ENCODE data around the gene CTH.
"Not testable (repeated sequence)": the region's sequence is repeated elsewhere in the genome, so short reads cannot be mapped to it uniquely, and the experiment has no call there.

Gene CTH

GRCh38 chr1:70410604-70411359 is at the start of gene CTH:
CTH (plus strand) TSS chr1:70411268; CDS start chr1:70411416, 148 bp downstream.
- DNase-seq: peak; percentile 95

GRCh38 chr1:70361727-70362398 is 49.2 kb upstream of the CTH start:
- DNase-seq: peak; percentile 4

GRCh38 chr1:70364439-70364838 is 46.6 kb upstream of the CTH start:
- no peak for DNase-seq

- DNase-seq: not testable (repeated sequence)
These were observed 44.6 kb upstream of the CTH start for GRCh38 chr1:70366425-70366952.

GRCh38 chr1:70366997-70367396 is 44.1 kb upstream of the CTH start:
- DNase-seq: not testable (repeated sequence)

- DNase-seq: not testable (repeated sequence)
These were observed 43.7 kb upstream of the CTH start for GRCh38 chr1:70367397-70367796.

GRCh38 chr1:70371586-70371985 is 39.5 kb upstream of the CTH start:
- DNase-seq: not testable (repeated sequence)

GRCh38 chr1:70372426-70372825 is 38.6 kb upstream of the CTH start:
- no peak for DNase-seq

- not testable (repeated sequence) for DNase-seq
These were observed 37.5 kb upstream of the CTH start for GRCh38 chr1:70373580-70373979.

- DNase-seq: no peak
These were observed 34.9 kb upstream of the CTH start for GRCh38 chr1:70376196-70376595.

- no peak for DNase-seq
These were observed 28.4 kb upstream of the CTH start for GRCh38 chr1:70382682-70383081.

GRCh38 chr1:70383483-70383882 is 27.6 kb upstream of the CTH start:
- DNase-seq: no peak

- DNase-seq: no peak
These were observed 26.5 kb upstream of the CTH start for GRCh38 chr1:70384542-70384941.

- DNase-seq: no peak
These were observed 25.6 kb upstream of the CTH start for GRCh38 chr1:70385477-70385876.

GRCh38 chr1:70386121-70386520 is 24.9 kb upstream of the CTH start:
- no peak for DNase-seq

- no peak for DNase-seq
These were observed 23.6 kb upstream of the CTH start for GRCh38 chr1:70387507-70387906.

- no peak for DNase-seq
These were observed 18.4 kb upstream of the CTH start for GRCh38 chr1:70392626-70393025.

GRCh38 chr1:70396607-70397006 is 14.5 kb upstream of the CTH start:
- DNase-seq: no peak

GRCh38 chr1:70397013-70397412 is 14.1 kb upstream of the CTH start:
- DNase-seq: no peak

GRCh38 chr1:70400335-70400734 is 10.7 kb upstream of the CTH start:
- DNase-seq: no peak

- DNase-seq: no peak
These were observed 9.1 kb upstream of the CTH start for GRCh38 chr1:70401974-70402373.

- no peak for DNase-seq
These were observed 7.3 kb upstream of the CTH start for GRCh38 chr1:70403759-70404158.

- DNase-seq: no peak
These were observed 5.2 kb upstream of the CTH start for GRCh38 chr1:70405780-70406416.

- no peak for DNase-seq
These were observed 1.9 kb upstream of the CTH start for GRCh38 chr1:70409136-70409535.

Measured in NCI-H146 (cell line).